Nephron (organoid): ENCODE measurements around the gene ARSI.

ENCODE experiments used
- H3K27ac Mint-ChIP-seq, 3 experiments: 2 replicates each; pipeline ENCODE4 v1.8.0; 2020; ENCODE audit warnings: mixed read lengths in 3 of 3, mild to moderate bottlenecking in 2 of 3, moderate library complexity in 1 of 3
- H3K27me3 Mint-ChIP-seq: 2 replicates; pipeline ENCODE4 v1.8.0; 2021; ENCODE audit warnings: low read depth, mild to moderate bottlenecking, moderate library complexity, mixed read lengths
- H3K36me3 Mint-ChIP-seq: 2 replicates; pipeline ENCODE4 v1.8.0; 2020; ENCODE audit warnings: low read depth, mixed read lengths
- H3K4me1 Mint-ChIP-seq: 2 replicates; pipeline ENCODE4 v1.8.0; 2020; ENCODE audit warnings: mixed read lengths
- H3K4me3 Mint-ChIP-seq, 3 experiments: 2 replicates each; pipeline ENCODE4 v1.8.0; 2020; ENCODE audit warnings: mild to moderate bottlenecking in 3 of 3, mixed read lengths in 3 of 3, moderate library complexity in 2 of 3
- H3K9me3 Mint-ChIP-seq: 2 replicates; pipeline ENCODE4 v1.8.0; 2020; ENCODE audit warnings: mixed read lengths
- CTCF ChIP-seq, 3 experiments: fragments of 200-600 bp; sonication (generic); IDR thresholded peaks; one replicate each; pipeline ENCODE4 v1.5.0; 2021; ENCODE audit warnings: antibody characterized with exemption in 3 of 3; ENCODE audit not compliant: unreplicated experiment in 3 of 3

Gene ARSI

DNA sequence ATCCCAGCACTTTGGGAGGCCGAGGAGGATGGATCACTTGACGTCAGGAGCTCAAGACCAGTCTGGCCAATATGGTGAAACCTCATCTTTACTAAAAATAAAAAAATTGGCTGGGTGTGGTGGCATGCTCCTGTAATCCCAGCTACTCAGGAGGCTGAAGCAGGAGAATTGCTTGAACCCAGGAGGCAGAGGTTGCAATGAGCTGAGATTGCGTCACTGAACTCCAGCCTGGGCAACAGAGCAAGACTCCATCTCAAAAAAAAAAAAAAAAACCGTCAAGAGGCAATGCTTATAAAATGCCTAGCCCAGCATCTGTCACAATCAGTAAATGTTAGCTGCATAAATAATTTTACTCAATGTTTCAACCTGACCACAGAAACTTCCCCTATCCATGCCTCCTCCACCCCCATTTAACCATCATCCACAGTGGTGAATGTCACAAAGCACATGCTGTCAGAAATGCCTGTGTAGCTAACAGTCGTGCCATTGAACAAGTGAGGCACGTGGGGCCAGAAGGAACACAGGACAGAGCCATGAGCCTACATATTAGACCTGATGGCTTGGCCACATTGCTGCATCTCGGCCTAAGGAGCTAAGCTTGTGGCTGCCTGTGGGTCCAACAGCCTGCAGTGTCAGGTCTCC, 38.0 kb upstream of the ARSI start:
- no peaks in the 10 kb centered on the region for H3K9me3 Mint-ChIP-seq
- no peaks in the 10 kb centered on the region for H3K27me3 Mint-ChIP-seq
- peaks cover 21% of the 10 kb centered on the region for H3K4me1 Mint-ChIP-seq
- no peaks in the 10 kb centered on the region for H3K36me3 Mint-ChIP-seq
- no peak overlapping the region for H3K27ac Mint-ChIP-seq
- H3K4me3 Mint-ChIP-seq, result no peak overlapping the region
- no peak for TF ChIP-seq CTCF (IDR thresholded peaks at IDR 0.05; ENCODE audit: unreplicated experiment in 3 of 3)

GRCh38 chr5:150339841-150340240, 37.1 kb upstream of the ARSI start:
- H3K4me1 Mint-ChIP-seq, result peaks cover 21% of the 10 kb centered on the region
- H3K4me3 Mint-ChIP-seq, result no peak overlapping the region
- no peaks in the 10 kb centered on the region for H3K9me3 Mint-ChIP-seq
- no peak for TF ChIP-seq CTCF (IDR thresholded peaks at IDR 0.05; ENCODE audit: unreplicated experiment in 3 of 3)
- peak overlapping the region in 2 of 3 experiments; percentile 81 to 89 for H3K27ac Mint-ChIP-seq
- no peaks in the 10 kb centered on the region for H3K27me3 Mint-ChIP-seq
- no peaks in the 10 kb centered on the region for H3K36me3 Mint-ChIP-seq

DNA sequence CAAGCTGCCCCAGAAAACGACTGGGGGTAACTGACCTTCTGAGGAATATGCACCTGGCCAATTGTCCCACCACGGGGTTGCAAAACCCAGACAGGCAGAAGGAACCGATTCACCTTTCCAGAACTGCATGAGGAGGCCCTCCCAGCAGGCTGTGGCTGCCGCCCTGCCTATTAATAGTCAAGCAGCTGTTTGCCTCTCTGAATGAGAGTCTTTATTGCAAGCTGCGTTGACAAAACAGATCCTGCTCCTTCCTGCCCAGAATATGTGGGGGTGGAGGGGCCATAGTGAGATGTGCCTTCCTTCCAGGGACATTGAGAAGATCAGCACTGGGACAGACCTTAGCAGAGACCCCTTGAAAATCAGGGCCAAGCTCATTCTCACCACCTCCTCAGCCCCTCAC, 36.5 kb upstream of the ARSI start:
- Mint-ChIP-seq H3K9me3 (no peaks in the 10 kb centered on the region), H3K36me3 (no peaks in the 10 kb centered on the region), H3K4me1 (peaks cover 21% of the 10 kb centered on the region), H3K27me3 (no peaks in the 10 kb centered on the region), H3K4me3 (peak overlapping the region in 2 of 3 experiments; percentile 45 to 54), H3K27ac (peak overlapping the region; percentile 79 to 89 (median 81))
- TF ChIP-seq CTCF (IDR thresholded peaks at IDR 0.05; ENCODE audit: unreplicated experiment in 3 of 3), result no peak

- H3K27ac Mint-ChIP-seq, result peak overlapping the region; percentile 79 to 89 (median 81)
- no peaks in the 10 kb centered on the region for H3K36me3 Mint-ChIP-seq
- peaks cover 21% of the 10 kb centered on the region for H3K4me1 Mint-ChIP-seq
- H3K27me3 Mint-ChIP-seq, result no peaks in the 10 kb centered on the region
- no peaks in the 10 kb centered on the region for H3K9me3 Mint-ChIP-seq
- no peak for TF ChIP-seq CTCF (IDR thresholded peaks at IDR 0.05; ENCODE audit: unreplicated experiment in 3 of 3)
- H3K4me3 Mint-ChIP-seq, result peak overlapping the region in 1 of 3 experiments; percentile 54
These were observed 35.8 kb upstream of the ARSI start for GRCh38 chr5:150338546-150338945.

- Mint-ChIP-seq H3K4me3 (no peak overlapping the region), H3K27ac (no peak overlapping the region), H3K27me3 (no peaks in the 10 kb centered on the region), H3K9me3 (no peaks in the 10 kb centered on the region), H3K36me3 (no peaks in the 10 kb centered on the region), H3K4me1 (peaks cover 21% of the 10 kb centered on the region)
- TF ChIP-seq CTCF (IDR thresholded peaks at IDR 0.05; ENCODE audit: unreplicated experiment in 3 of 3), result no peak
These were observed 33.1 kb upstream of the ARSI start for GRCh38 chr5:150335778-150336177.

GRCh38 chr5:150333400-150333799, 30.7 kb upstream of the ARSI start:
- no peak for TF ChIP-seq CTCF (IDR thresholded peaks at IDR 0.05; ENCODE audit: unreplicated experiment in 3 of 3)
- Mint-ChIP-seq H3K4me1 (peaks cover 17% of the 10 kb centered on the region), H3K9me3 (no peaks in the 10 kb centered on the region), H3K27me3 (no peaks in the 10 kb centered on the region), H3K36me3 (no peaks in the 10 kb centered on the region), H3K4me3 (no peak overlapping the region), H3K27ac (no peak overlapping the region)
